GM21825 (cell line): ENCODE data around the gene MTX2.
"Not testable (repeated sequence)": the region's sequence is repeated elsewhere in the genome, so short reads cannot be mapped to it uniquely, and the experiment has no call there.

Experiments
- ATAC-seq: cut with Tn5 transposase; IDR thresholded peaks from one replicate; pipeline ENCODE4 v1.9.1; 2021; ENCODE audit warnings: mild to moderate bottlenecking, moderate library complexity; ENCODE audit not compliant: unreplicated experiment

MTX2 gene

DNA sequence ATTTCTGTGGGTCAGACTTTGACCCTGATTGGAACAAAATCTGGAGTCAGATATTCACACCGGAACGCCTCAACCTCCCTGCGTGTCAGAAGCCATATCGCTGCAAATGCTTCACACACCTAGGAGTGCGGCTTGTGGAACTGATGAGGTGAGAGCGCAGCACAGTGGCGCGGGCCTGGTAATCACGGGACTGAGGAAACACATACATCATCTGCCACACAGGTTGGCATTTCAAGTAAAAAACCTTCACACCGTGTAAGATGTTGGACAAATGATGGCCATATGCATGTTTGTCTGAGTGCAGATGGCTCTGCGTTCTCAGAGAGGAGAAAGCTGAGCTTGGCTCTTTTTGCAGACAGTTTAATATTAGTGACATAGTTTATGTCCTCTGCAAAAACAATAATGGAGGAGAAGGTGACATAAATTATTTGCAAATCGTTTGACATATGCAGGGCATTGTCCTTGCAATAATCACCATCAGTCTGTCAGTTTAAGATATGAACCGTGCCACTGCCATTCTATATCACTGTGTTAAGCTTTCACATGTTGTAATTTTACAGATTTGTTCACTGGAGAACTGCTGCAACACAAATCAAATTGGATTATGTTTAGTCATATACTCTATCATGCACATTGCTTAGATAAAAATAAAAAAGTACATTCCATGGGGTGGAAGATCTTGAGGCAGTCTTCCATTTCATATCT, 101.4 kb downstream of the MTX2 start:
- ATAC-seq: no peak

DNA sequence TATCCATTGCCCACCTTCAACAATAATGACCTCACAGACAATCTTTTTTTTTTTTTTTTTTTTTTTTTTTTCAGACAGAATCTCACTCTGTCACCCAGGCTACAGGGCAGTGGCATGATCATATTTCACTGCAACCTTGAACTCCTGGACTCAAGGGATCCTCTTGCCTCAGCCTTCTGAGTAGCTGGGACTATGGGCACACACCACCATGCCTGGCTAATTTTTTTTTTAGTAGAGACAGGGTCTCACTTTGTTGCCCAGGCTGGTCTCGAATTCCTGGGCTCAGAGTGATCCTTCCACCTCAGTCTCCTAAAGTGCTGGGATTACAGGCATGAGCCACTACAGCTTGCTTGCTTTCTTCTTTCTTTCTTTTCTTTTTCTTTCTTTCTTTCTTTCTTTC, 103.9 kb downstream of the MTX2 start:
- not testable (repeated sequence) for ATAC-seq

DNA sequence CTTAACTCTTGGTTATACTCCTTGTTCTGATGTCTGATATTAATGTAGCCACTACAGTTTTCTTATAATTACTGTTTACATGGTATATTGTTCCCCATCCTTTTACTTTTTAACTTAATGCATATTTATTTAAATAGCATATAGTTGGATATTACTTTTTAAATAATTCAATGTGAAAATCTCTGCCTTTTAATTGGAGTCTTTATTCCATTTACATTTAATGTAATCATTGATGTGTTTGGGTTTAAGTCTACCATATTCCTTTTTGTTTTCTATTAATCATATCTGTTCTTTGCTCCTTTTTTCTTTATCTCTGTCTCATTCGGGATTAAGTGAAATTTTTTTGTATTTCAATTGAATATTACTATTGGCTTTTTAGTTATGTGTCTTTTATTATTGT, 109.1 kb downstream of the MTX2 start:
- no peak for ATAC-seq

DNA sequence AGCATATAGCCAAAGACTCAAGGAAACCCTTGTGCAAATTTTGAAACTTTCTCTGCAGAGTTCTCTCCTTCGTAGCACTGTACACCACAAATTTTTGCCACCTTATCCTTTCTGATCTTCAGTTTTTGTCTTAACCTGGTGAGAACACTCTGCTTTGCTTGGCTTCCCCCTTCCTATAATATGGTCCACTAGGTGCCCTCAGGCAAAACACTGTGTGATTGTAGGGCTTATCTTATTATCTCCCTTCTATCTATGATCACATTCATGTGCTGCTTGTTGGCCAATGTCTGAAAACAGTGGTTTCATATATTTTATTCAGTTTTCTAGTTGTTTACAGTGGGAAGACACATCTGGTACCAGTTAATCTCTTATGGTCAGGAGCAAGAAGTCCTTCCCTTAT, 111.1 kb downstream of the MTX2 start:
- ATAC-seq: no peak

DNA sequence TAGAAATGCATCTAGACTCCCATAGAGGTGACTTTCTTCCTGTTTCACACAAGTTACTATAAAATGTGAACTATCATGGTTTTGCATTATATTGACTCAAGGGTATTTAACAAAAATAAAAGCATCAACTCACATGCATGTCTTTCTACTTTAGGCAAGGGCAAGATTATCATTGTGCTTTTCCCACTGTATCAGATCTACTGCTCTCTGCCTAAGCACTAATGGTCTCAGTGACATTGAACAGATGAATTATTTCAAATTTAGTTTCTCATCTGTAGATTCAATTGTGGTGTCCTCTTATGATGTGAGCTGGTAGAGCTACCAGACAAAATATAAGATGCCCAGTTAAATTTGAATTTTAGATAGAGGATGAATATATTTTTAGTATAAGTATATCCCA, 113.9 kb downstream of the MTX2 start:
- no peak for ATAC-seq

DNA sequence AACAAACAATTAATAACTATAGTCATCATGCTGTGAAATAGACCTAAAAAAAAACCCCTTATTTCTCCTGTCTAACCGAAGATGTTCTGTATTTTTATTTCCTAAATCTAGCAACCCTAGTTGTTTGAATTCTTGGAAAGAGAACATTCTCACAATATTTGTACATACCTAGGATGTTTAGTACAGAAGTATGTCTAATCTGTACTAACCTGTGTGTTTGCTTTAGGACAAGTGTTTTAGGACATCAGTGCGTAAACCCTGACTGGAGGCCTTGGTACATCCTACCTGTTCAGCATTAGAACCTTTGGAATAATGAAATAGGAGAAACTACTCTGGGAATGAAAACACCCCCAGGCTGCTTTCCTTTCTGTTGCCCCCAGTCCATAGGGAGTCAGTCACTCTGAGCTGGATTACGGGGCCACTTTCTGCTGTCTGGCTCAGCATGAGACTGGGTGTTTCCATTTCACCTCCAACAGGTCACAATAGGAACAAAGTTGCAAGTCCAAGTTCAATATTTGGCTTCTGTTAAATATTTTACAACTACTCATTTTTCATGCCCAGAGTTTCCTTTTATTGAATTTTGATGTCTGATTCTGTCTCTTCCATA, 114.7 kb downstream of the MTX2 start:
- ATAC-seq: no peak

DNA sequence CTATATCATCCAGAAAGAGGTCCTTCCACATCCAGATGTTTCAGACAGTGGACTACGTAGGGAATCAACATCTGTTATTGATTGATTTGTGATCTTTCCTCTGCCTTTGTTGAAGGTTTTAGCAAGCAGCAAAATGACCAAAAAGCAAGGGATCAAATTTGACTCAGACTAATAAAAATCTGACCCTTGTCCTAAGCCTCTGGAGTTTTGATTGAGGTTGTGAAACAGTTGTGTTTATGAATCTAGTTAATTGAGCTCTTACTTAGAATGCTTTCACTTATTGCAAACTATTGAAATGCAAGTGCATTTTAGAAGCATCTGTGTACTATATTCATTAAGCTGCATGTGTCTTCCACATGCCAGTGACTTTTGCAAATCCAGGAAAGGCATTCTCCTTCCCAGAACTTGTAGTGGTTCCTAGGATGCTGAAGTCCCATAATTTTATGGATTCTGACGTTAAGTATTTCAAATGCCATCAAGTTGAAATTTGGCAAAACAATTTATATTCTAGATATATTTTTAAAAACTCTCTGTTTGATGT, 116.0 kb downstream of the MTX2 start:
- no peak for ATAC-seq

DNA sequence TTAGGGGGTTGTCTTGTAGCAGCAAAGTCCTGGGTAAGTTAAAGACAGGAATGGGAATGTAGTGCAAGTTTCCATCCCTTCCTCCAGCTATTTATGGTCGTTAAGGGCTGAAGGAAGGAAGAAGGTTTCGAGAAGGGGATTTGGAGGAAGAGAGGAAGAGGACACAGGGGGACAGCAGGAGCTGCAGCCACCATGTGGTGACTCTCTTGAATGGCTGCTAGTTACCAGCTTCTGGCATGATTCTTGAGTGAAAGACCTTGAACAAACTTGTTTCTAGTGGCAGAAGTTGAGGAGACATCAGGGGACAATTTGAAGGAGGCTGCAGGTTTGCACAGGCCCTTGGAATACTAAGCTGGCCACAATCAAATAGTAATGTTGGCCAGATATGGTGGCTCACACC, 116.6 kb downstream of the MTX2 start:
- no peak for ATAC-seq
